Stomach (tissue), 9 donors: Measurements from ENCODE around the gene HAAO. TPM values are rescaled to one million over a fixed set of nuclear protein-coding genes. Genes with fewer than 3 reads are reported as not detected.
A peak's percentile ranks its signal among the peaks of the same experiment; 100 is the strongest.
"Not testable (repeated sequence)": the region's sequence is repeated elsewhere in the genome, so short reads cannot be mapped to it uniquely, and the experiment has no call there.

ENCODE experiments used
- DNase-seq, 2 donors: peaks; one replicate each; pipeline versions ENCODE4 v3.0.0 to v3.0.0-alpha.2; 2013 to 2019
- H3K27ac ChIP-seq, 5 donors: fragments of 200-600 bp in 4 of 5; sonication (generic) in 4 of 5; one replicate each; pipeline ENCODE4 v1.5.1; 2013 to 2019; ENCODE audit warnings: mild to moderate bottlenecking in 1 of 5, moderate library complexity in 1 of 5
- H3K27me3 ChIP-seq, 3 donors: fragments of 200-600 bp; sonication (generic); one replicate each; pipeline ENCODE4 v1.5.1; 2017 to 2019; ENCODE audit warnings: mixed run types in 1 of 3
- H3K36me3 ChIP-seq, 4 donors: fragments of 200-600 bp; sonication (generic); 1 replicate in 3 of 4; 2 replicates in 1 of 4; pipeline ENCODE4 v1.5.1; 2016 to 2019
- H3K4me1 ChIP-seq, 4 donors: fragments of 200-600 bp; sonication (generic); one replicate each; pipeline ENCODE4 v1.5.1; 2016 to 2019
- H3K4me3 ChIP-seq, 4 donors: fragments of 200-600 bp; sonication (generic) in 3 of 4; one replicate each; pipeline ENCODE4 v1.5.1; 2016 to 2019; ENCODE audit warnings: mild to moderate bottlenecking in 1 of 4
- H3K9me3 ChIP-seq, 4 donors: fragments of 200-600 bp; sonication (generic); one replicate each; pipeline ENCODE4 v1.5.1; 2016 to 2019
- EP300 ChIP-seq: sonication (generic); formaldehyde crosslinking; IDR thresholded peaks from one replicate; pipeline ENCODE4 v1.6.1; 2017; ENCODE audit warnings: antibody characterized with exemption
- POLR2A ChIP-seq, 4 donors: fragments of 450-650 bp; IDR thresholded peaks; one replicate each; pipeline ENCODE4 v1.6.1; 2016; ENCODE audit warnings: antibody characterized with exemption in 4 of 4, control low read depth in 2 of 4, mild to moderate bottlenecking in 1 of 4, moderate library complexity in 1 of 4
- POLR2AphosphoS5 ChIP-seq, 3 donors: sonication (generic); formaldehyde crosslinking; IDR thresholded peaks; one replicate each; pipeline ENCODE4 v1.6.1; 2016; ENCODE audit warnings: antibody characterized with exemption in 3 of 3
- WGBS, 5 donors: extraction: QIAGEN DNeasy Blood & Tissue Kit in 3 of 5; methylation state at CpG; one replicate each; pipeline versions ENCODE4 v1.1.5 to v1.1.7; 2013 to 2018; 5-methylcytosine and 5-hydroxymethylcytosine counted together
- intact Hi-C: fragments of 100-400 bp; cut with DNase I; formaldehyde crosslinking; loops from one replicate; pipeline ENCODE4 v1.15.1; 2023; ENCODE audit warnings: low total_unique reads
- polyA plus RNA-seq, 3 donors: library from polyadenylated mRNA; stranded (reverse); fragments of 200-250 nt; gene quantifications; one replicate each; pipeline ENCODE4 v1.2.3, GENCODE V29; 2013
- total RNA-seq, 5 donors: library from RNA; depleted of rRNA; stranded (reverse); fragments of >200 nt; gene quantifications; one replicate each; pipeline versions ENCODE4 v1.1.0 to v1.2.3, GENCODE V29; 2014 to 2016
- TF ChIP-seq, protein P1 (sequence below), 7 experiments: fragments of 450-650 bp in 4 of 7; fragments of 200-600 bp in 3 of 7; sonication (generic) in 3 of 7; IDR thresholded peaks; one replicate each; pipeline ENCODE4 v1.5.1; 2016 to 2019; ENCODE audit warnings: antibody characterized with exemption in 7 of 7, control low read depth in 2 of 7, mild to moderate bottlenecking in 1 of 7
- donor health status: healthy with polysubstance abuse.
- donor health status: Bipolar disorder and iron deficiency.
- donor health status: healthy.

HAAO gene
- total and polyA plus RNA-seq, 8 donors = 0.89 to 23.5 (median 12.7) TPM; not detected in 2

DNA sequence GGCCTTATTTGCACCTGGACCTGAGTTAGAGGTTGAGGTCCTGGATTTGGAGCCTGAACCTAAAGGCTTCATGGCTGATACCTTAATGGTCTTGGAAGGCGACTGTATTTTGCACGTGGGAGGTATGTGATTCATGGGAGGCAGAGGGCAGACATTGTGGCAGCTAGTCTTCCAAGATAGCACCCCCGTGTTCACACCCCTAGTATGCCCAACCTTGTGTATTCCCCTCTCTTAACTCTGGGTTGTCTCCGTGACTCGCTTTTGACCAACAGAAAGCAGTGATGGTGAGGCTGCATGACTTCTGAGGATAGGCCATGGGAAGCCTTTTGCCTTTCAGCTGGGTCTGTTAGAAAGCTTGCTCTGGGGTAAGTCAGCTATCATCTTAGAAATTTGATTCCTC, 45.8 kb upstream of the HAAO start:
- Histone ChIP-seq H3K4me3 (no peak overlapping the region), H3K27me3 (no peaks in the 10 kb centered on the region), H3K36me3 (no peaks in the 10 kb centered on the region), H3K9me3 (no peaks in the 10 kb centered on the region), H3K27ac (no peak overlapping the region), H3K4me1 (peaks cover 0 to 17% (median 8%) of the 10 kb centered on the region in 4 donors)
- TF ChIP-seq POLR2AphosphoS5 (IDR thresholded peaks at IDR 0.05) (no peak), EP300 (no peak)
- no peak for DNase-seq
- WGBS, 5 donors = 93 to 98% (median 97%) methylated on average over 5 of the region's 5 CpGs
- intact Hi-C loops = no loop called here

DNA sequence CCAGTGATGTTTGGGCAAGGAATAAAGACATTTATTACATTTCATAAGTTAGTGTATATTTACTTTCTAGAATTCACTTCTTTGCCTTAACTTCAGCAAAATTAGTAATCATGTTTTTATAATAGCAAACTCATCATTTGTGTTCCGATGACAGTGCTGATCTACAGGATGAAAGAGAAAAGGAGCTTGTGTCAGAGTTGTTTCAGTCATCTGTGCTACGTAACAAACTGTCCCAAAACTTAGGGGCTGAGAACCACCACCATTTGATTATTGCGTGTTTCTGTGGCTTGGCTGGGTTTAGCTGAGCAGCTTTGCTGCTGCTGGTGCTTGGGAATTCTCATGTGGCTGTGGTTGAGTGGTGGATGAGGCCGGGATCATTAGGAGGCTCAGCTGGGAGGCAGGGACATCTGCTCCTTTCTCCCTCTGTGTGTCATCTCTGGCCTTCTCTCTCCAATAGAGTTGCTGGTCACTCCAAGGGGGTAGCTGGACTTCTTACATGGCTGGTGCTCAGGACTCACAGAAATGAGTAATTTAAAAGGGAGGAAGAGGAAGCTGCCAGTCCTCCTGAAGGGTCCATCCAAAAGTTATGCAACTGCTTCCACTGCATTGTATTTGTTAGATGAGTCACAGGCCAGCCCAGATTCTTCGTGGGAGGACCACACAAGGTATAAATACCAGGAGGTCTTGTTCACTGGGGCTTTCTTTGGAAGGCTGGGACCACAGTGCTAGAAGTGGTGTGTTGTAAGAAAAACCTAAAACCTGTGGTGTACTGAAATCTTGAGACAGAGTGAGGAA, 43.4 kb upstream of the HAAO start:
- intact Hi-C loops = no loop called here
- H3K9me3 ChIP-seq = no peaks in the 10 kb centered on the region
- H3K36me3 ChIP-seq = no peaks in the 10 kb centered on the region
- DNase-seq = no peak
- no peak for TF ChIP-seq EP300
- TF ChIP-seq POLR2AphosphoS5 (IDR thresholded peaks at IDR 0.05) = peak in 2 of 3 donors; percentile 24 to 61
- TF ChIP-seq, protein P1, sequence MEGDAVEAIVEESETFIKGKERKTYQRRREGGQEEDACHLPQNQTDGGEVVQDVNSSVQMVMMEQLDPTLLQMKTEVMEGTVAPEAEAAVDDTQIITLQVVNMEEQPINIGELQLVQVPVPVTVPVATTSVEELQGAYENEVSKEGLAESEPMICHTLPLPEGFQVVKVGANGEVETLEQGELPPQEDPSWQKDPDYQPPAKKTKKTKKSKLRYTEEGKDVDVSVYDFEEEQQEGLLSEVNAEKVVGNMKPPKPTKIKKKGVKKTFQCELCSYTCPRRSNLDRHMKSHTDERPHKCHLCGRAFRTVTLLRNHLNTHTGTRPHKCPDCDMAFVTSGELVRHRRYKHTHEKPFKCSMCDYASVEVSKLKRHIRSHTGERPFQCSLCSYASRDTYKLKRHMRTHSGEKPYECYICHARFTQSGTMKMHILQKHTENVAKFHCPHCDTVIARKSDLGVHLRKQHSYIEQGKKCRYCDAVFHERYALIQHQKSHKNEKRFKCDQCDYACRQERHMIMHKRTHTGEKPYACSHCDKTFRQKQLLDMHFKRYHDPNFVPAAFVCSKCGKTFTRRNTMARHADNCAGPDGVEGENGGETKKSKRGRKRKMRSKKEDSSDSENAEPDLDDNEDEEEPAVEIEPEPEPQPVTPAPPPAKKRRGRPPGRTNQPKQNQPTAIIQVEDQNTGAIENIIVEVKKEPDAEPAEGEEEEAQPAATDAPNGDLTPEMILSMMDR (IDR thresholded peaks at IDR 0.05) = no peak
- peaks cover 0 to 9% (median 7%) of the 10 kb centered on the region in 4 donors for H3K4me1 ChIP-seq
- H3K27me3 ChIP-seq = no peaks in the 10 kb centered on the region
- no peak overlapping the region for H3K4me3 ChIP-seq
- WGBS, 5 donors = 73 to 82% (median 77%) methylated on average over 5 of the region's 5 CpGs
- peak overlapping the region in 4 of 5 donors; percentile 25 to 71 (median 40) for H3K27ac ChIP-seq

DNA sequence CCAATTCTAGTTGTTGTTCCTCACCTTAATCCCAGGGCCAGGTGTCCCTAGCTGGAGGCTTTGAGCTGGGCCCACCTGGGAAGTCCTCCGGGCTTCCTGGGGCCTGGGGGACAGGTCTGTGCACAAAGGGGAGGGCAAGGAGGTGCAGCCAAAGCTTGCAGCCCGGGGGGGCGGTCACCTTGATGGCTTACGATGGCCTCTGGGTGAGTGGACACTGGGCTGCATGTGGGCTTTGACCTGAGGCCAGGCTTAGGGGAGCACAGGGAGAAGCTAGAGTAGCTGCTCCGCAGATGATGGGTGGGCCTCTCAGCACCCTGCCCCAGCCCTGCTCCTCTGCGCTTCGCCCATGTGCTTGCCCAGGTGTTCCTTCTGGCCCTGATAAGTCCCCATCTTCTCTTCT, 41.8 kb upstream of the HAAO start:
- no peak for DNase-seq
- no peak overlapping the region for H3K4me3 ChIP-seq
- peaks cover 0 to 16% (median under 1%) of the 10 kb centered on the region in 4 donors for H3K4me1 ChIP-seq
- WGBS, 5 donors = 90 to 96% (median 91%) methylated on average over 7 of the region's 7 CpGs
- intact Hi-C loops = no loop called here
- no peaks in the 10 kb centered on the region for H3K27me3 ChIP-seq
- H3K9me3 ChIP-seq = no peaks in the 10 kb centered on the region
- no peak for TF ChIP-seq EP300
- no peak for TF ChIP-seq POLR2A (IDR thresholded peaks at IDR 0.05)
- TF ChIP-seq POLR2AphosphoS5 (IDR thresholded peaks at IDR 0.05) = no peak
- TF ChIP-seq, protein P1 (IDR thresholded peaks at IDR 0.05) = no peak
- H3K36me3 ChIP-seq = no peaks in the 10 kb centered on the region
- H3K27ac ChIP-seq = no peak overlapping the region

DNA sequence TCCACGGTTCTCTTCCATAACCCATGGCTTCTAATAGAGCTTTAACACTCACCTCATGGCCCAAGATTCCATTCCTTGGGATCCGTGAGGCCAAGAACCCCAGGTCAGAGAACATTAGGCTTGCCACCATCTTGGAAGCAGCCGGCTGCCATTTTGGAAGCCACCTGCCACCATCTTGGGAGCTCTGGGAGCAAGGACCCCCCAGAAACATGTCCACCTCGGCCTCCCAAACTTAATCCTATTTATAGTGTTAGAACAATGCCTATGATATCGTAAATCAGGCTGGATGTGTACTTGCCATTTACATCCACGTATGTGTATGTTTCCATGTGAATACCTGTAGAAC, 39.9 kb upstream of the HAAO start:
- Histone ChIP-seq H3K4me3 (no peak overlapping the region), H3K9me3 (no peaks in the 10 kb centered on the region), H3K27me3 (no peaks in the 10 kb centered on the region), H3K36me3 (no peaks in the 10 kb centered on the region), H3K4me1 (peaks cover 5 to 35% (median 19%) of the 10 kb centered on the region in 4 donors), H3K27ac (no peak overlapping the region)
- 84 to 93% (median 89%) methylated on average over 6 of the region's 6 CpGs for WGBS, 5 donors
- intact Hi-C loops = no loop called here
- TF ChIP-seq POLR2AphosphoS5 (IDR thresholded peaks at IDR 0.05) (no peak), EP300 (no peak), POLR2A (IDR thresholded peaks at IDR 0.05) (no peak)
- TF ChIP-seq, protein P1 (IDR thresholded peaks at IDR 0.05) = no peak
- DNase-seq = no peak

DNA sequence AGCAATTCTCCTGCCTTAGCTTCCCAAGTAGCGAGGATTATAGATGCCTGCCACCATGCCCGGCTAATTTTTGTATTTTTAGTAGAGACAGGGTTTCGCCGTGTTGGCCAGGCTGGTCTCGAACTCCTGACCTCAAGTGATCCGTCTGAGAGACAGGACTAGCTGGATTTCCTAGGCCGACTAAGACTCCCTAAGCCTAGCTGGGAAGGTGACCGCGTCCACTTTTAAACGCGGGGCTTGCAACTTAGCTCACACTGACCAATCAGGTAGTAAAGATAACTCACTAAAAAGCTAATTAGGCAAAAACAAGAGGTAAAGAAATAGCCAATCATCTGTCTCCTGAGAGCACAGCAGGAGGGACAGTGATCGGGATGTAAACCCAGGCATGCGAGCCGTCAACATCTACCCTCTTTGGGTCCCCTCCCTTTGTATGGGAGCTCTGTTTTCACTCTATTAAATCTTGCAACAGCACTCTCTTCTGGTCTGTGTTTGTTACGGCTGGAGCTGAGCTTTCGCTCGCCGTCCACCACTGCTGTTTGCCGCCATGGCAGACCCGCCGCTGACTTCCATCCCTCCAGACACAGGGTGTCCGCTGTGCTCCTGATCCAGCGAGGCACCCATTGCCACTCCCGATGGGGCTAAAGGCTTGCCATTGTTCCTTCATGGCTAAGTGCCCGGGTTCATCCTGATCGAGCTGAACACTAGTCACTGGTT, 39.3 kb upstream of the HAAO start:
- H3K4me1 ChIP-seq = peaks cover 5 to 36% (median 20%) of the 10 kb centered on the region in 4 donors
- H3K27ac ChIP-seq, DNase-seq, intact Hi-C loops, H3K36me3 ChIP-seq, H3K9me3 ChIP-seq, H3K27me3 ChIP-seq, H3K4me3 ChIP-seq: not testable (repeated sequence)
- WGBS, 5 donors = 92 to 94% (median 93%) methylated on average over 26 of the region's 26 CpGs
